ENCODE measurements around the gene CCDC92. TPM values are rescaled to one million over a fixed set of nuclear protein-coding genes. Genes with fewer than 3 reads are reported as not detected.
"Not testable (repeated sequence)": the region's sequence is repeated elsewhere in the genome, so short reads cannot be mapped to it uniquely, and the experiment has no call there.

Gene CCDC92
- total and polyA plus RNA-seq, 2 donors, result 9.1 to 49.8 TPM

DNA sequence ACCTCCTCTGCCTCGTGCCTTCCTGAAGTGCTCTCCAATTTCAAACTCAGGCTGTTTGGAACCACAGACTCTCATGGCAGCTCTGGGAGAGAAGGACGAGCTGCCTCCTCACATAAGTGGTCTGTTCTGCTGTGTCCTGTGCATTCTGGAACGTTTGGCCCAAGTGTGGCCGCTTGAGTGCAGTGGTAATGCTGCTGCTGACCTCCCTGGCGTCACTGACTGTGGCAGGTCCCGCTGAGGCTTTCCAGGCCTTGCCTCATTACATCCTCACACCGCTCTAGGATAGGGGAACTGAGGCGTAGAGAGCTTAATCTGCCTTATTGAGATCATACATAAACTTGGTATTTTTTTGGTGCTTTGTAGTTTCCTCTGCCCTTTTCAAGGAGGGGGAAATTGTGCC is 14.2 kb downstream of the CCDC92 start:
- Histone ChIP-seq H3K27ac (ENCODE audit: low read depth) (no peak overlapping the region), H3K36me3 (ENCODE audit: insufficient read depth) (no peaks in the 10 kb centered on the region), H3K4me1 (ENCODE audit: insufficient read depth) (no peaks in the 10 kb centered on the region), H3K4me3 (ENCODE audit: low read depth, low read length) (no peak overlapping the region)
- no peak for DNase-seq (ENCODE audit: extremely low spot score)
- WGBS, result 74% methylated on average over 8 of the region's 8 CpGs

DNA sequence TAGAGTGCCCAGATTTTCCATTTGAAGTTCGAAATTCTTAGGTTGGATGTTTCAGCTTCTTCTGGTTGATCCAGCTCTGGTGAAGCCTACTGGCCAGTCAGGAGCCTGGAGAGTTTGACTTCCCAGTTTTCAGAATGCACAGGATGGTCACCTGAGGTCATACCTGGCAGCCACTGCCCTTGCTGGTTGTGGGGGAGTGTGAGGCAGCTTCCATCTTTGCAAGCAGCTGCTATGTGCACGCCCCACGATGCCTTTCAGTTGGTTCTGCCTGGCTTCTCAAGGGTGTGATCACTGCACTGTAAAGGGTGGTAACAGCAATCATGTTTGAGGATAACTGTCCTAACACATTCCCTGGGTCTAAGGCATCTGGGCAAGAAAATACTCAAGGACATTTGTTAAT is 15.4 kb downstream of the CCDC92 start:
- DNase-seq (ENCODE audit: extremely low spot score), result no peak
- WGBS, result 91% methylated on average over 3 of the region's 3 CpGs
- H3K4me3 ChIP-seq (ENCODE audit: low read depth, low read length), result no peak overlapping the region

DNA sequence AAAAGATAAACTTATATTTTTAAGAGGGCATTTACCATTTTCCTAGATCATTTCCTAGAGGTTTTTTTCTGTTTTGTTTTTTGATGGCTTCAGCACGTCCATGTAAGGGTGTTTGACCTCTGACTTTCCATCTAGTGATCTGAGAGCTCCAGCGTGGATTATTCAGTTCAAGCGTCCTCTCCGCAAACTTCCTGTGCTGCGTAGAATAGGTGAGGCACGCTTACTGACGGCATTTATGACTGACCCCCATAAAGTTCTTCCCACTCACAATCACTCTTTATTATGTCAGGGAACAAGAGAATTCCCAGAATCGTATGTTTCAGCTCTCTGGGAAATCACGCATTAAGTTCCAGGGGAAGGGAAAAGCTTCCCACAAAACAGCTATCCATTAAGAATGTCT is 16.4 kb downstream of the CCDC92 start:
- no peak for DNase-seq (ENCODE audit: extremely low spot score)
- H3K4me1 ChIP-seq (ENCODE audit: insufficient read depth), result no peaks in the 10 kb centered on the region
- H3K27ac ChIP-seq (ENCODE audit: low read depth), result no peak overlapping the region
- no peaks in the 10 kb centered on the region for H3K36me3 ChIP-seq (ENCODE audit: insufficient read depth)
- no peak overlapping the region for H3K4me3 ChIP-seq (ENCODE audit: low read depth, low read length)
- WGBS, result 84% methylated on average over 9 of the region's 9 CpGs

More for the DNA sequence above, 15.4 kb downstream of the CCDC92 start:
- no peak overlapping the region for H3K27ac ChIP-seq (ENCODE audit: low read depth)
- no peaks in the 10 kb centered on the region for H3K4me1 ChIP-seq (ENCODE audit: insufficient read depth)
- H3K36me3 ChIP-seq (ENCODE audit: insufficient read depth), result no peaks in the 10 kb centered on the region

DNA sequence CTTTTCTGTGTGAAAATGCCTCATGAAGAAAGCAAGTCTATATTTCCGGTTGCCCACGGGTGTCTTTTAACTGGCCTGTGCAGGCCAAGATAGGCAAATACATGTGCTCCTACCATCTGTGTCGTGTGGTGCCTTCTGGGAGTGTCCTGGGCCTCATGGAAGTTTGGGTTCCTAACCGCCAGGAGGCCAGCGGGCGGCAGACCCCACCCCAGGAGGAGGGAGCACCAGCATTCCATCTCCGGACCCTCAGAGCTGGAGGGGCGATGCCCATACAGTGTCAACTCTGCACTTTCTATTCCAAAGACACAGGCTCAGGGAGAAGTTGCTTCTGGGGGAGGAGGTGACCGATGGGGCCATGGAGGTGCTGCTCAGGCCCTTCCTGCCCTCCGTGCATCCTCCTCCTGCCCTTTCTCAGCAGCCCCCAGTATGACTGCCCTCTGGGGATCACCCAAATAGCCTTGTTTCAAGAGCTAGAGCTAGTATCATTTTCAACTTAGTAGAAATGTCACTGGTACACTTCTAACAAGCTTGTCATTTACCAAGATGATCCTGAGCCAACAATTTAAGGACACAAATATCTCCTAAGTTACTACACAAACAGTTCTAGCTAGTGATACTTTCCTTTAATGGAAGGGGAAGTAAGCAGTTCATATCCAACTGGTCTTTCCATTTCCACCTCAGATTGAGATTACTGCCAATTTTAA is 17.8 kb downstream of the CCDC92 start:
- Histone ChIP-seq H3K27ac (ENCODE audit: low read depth) (no peak overlapping the region), H3K36me3 (ENCODE audit: insufficient read depth) (no peaks in the 10 kb centered on the region), H3K4me3 (ENCODE audit: low read depth, low read length) (no peak overlapping the region), H3K4me1 (ENCODE audit: insufficient read depth) (no peaks in the 10 kb centered on the region)
- 93% methylated on average over 10 of the region's 10 CpGs for WGBS
- DNase-seq (ENCODE audit: extremely low spot score), result no peak

DNA sequence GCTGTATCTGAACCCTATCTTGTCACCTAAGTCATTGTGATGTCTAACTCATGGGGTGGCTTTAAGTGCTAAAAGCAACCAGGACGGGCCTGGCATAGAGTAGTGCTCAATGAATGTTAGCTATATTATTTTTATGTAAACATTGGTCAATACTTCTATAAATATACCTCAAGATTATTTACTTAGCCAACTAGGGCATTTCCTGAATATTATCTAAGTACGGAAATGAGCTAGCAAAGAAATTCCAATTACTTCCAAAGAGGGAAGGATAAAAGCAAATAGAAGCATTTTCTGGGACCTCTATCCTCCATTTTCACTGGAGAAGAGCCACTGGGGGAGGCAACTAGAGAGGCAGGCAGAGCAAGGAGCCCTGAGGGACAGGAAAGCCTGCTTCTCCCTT is 20.6 kb downstream of the CCDC92 start:
- no peaks in the 10 kb centered on the region for H3K36me3 ChIP-seq (ENCODE audit: insufficient read depth)
- no peak overlapping the region for H3K4me3 ChIP-seq (ENCODE audit: low read depth, low read length)
- 63% methylated on average over 2 of the region's 2 CpGs for WGBS
- no peaks in the 10 kb centered on the region for H3K4me1 ChIP-seq (ENCODE audit: insufficient read depth)
- no peak for DNase-seq (ENCODE audit: extremely low spot score)
- no peak overlapping the region for H3K27ac ChIP-seq (ENCODE audit: low read depth)

DNA sequence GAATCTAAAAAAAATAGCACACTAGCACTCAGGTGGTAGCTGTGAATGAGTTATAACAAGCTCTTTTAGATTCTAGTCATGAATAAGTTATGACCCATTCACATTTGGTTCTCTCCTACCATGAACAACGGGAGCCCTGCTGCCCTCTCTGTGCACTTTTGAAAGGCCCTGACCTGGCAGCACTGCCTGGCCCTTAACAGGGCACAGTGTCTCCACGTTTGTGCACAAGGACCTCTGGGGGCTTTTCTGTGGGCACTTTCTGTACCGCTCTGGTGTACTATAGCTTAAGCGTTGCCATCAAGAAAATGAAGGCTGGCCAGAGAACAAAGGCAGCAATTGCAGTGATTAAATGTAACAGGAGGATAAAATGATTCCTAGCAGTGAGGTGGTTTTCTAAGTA is 21.2 kb downstream of the CCDC92 start:
- Histone ChIP-seq H3K36me3 (ENCODE audit: insufficient read depth) (no peaks in the 10 kb centered on the region), H3K27ac (ENCODE audit: low read depth) (no peak overlapping the region), H3K4me1 (ENCODE audit: insufficient read depth) (no peaks in the 10 kb centered on the region), H3K4me3 (ENCODE audit: low read depth, low read length) (no peak overlapping the region)
- no peak for DNase-seq (ENCODE audit: extremely low spot score)
- 90% methylated on average over 4 of the region's 4 CpGs for WGBS

DNA sequence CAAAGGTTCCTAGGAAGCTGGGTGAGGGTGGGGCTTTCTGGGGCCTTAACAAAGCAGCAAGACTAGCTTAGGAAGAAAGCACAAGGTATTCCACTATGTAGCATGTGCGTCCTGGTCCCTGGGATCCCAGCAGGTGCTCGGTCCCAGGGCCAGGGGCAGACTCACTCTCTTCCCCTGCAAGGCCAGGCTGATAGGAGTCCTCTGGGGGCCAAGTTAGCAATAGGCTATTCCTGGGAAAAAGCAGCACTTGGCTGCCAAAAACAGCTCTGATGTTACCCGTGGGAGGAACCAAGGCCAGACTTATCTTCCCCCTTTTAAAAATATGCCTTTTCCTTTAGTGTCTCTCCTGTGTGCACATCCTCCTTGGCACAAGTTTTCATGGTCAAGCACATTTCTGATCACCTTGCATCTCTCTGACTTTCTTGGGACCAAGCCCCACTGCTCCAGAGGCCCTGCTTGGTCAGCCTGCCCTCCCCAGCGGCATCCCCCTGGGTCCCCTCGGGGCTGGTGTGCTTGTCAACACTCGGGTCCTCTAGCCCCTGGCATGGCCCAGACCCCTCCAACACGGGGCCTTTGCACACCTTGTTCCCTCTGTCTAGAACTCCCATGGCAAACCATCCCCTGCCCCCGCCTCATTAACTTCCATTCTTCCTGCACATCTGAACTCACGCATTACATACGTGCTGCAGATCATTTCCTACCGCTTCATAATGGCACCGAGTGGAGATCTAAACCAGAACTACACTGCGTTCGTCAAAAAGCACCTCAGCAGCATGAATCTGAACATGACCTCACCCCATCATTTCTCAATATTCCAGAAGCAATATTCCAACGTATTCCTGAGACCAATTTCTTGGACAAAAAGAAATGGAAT is 21.9 kb downstream of the CCDC92 start:
- H3K4me1 ChIP-seq (ENCODE audit: insufficient read depth), result no peaks in the 10 kb centered on the region
- no peaks in the 10 kb centered on the region for H3K36me3 ChIP-seq (ENCODE audit: insufficient read depth)

DNA sequence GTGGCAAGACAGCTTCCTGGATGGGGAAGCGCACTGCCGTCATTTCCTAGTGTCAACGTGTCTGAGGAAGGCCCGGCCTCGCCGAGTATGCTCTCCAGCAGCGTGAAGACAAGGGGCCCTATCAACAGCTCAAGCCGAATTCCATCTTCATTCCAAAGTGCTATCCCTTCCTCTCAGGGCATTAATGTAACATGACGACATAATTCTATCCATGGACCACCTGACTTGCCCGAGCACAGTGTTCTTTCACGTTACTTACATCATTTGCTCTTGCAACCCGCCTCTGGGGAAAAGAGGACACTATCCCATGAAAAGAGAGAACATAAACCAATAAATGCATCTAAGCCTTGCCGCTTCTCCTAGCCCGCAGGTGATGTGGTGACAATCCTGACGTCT is 22.9 kb downstream of the CCDC92 start:
- Histone ChIP-seq H3K36me3 (ENCODE audit: insufficient read depth) (no peaks in the 10 kb centered on the region), H3K4me3 (ENCODE audit: low read depth, low read length) (no peak overlapping the region), H3K27ac (ENCODE audit: low read depth) (no peak overlapping the region), H3K4me1 (ENCODE audit: insufficient read depth) (no peaks in the 10 kb centered on the region)
- 93% methylated on average over 15 of the region's 15 CpGs for WGBS
- DNase-seq (ENCODE audit: extremely low spot score), result no peak

More for the DNA sequence above, 21.9 kb downstream of the CCDC92 start:
- Histone ChIP-seq H3K27ac (ENCODE audit: low read depth) (no peak overlapping the region), H3K4me3 (ENCODE audit: low read depth, low read length) (no peak overlapping the region)
- no peak for DNase-seq (ENCODE audit: extremely low spot score)
- WGBS, result 91% methylated on average over 15 of the region's 15 CpGs

DNA sequence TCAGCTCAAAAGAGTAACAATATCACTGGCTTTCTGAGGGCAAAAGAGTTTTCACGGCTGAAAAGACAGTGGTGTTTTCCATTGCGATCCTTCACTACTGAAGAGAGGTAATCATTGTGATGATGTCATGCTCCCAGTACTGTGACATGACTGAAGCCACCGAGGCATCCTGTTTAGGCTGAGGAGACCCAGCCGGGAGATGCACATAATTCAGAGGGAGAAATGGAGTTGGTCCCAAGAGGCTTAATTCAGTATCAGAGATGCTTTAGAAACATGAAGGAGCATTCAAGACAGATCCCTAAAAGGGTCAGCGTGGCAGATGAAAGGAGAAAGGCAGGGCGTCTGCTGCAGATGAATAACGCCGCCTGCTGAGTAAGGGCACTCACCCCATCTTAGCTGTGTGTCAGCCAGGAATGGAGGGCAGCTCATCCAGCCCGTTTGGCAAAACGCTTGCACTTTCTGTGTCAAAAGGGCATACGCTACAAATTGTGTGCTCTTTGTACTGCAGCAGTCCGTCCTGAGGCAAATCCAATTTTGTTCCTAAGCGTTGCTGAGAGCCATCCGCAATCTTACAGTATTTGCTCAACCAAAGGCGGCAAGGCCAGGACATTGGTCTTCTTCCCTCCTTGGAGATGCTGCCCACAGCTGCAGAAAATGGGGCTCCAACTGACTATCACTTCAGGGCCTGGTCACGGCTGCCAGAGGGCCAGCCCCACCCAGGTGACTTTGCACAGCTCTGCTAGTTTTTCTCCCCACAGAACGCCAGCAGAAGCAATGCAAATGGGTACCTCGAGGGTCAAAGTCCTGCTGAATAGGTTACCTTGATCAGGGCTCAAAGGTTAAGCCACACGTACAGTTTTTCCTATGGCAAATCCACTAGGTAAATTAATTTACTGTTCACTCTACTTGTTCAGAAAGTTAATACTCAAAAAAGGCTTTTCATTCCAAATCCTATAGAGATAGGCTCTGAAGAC is 23.5 kb downstream of the CCDC92 start:
- H3K4me1 ChIP-seq (ENCODE audit: insufficient read depth), result no peaks in the 10 kb centered on the region
- 86% methylated on average over 19 of the region's 19 CpGs for WGBS
- no peak overlapping the region for H3K4me3 ChIP-seq (ENCODE audit: low read depth, low read length)
- DNase-seq (ENCODE audit: extremely low spot score), result no peak
- H3K27ac ChIP-seq (ENCODE audit: low read depth), result no peak overlapping the region
- H3K36me3 ChIP-seq (ENCODE audit: insufficient read depth), result no peaks in the 10 kb centered on the region

DNA sequence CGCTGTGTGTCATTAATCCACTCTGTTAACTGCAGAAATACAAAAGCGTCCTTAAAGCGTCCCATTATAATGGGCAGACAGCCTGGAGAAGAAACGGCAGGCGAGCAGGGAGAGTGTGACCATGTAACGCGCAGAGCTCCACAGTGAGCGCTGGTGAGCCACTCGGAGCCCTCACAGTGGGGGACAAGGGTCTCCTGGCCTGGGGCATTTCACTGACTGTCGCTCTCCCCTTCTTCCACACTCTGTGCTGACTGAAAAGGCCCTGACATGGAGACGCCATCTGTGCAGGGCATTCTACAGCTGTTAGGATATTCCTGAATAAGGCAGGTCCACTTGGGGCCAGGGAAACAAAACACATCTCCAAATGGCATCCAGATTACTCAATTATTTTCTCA is 24.2 kb downstream of the CCDC92 start:
- DNase-seq (ENCODE audit: extremely low spot score), result no peak

DNA sequence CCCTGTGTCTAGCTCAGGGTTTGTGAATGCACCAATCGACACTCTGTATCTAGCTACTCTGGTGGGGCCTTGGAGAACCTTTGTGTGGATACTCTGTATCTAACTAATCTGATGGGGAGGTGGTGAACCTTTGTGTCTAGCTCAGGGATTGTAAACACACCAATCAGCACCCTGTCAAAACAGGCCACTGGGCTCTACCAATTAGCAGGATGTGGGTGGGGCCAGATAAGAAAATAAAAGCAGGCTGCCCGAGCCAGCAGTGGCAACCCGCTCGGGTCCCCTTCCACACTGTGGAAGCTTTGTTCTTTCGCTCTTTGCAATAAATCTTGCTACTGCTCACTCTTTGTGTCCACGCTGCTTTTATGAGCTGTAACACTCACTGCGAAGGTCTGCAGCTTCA is 25.1 kb downstream of the CCDC92 start:
- WGBS, result 83% methylated on average over 7 of the region's 7 CpGs
- DNase-seq (ENCODE audit: extremely low spot score); H3K36me3 ChIP-seq (ENCODE audit: insufficient read depth); H3K4me1 ChIP-seq (ENCODE audit: insufficient read depth); H3K4me3 ChIP-seq (ENCODE audit: low read depth, low read length); H3K27ac ChIP-seq (ENCODE audit: low read depth): not testable (repeated sequence)

More for the DNA sequence above, 24.2 kb downstream of the CCDC92 start:
- H3K4me1 ChIP-seq (ENCODE audit: insufficient read depth), result no peaks in the 10 kb centered on the region
- no peak overlapping the region for H3K27ac ChIP-seq (ENCODE audit: low read depth)
- H3K4me3 ChIP-seq (ENCODE audit: low read depth, low read length), result no peak overlapping the region
- 95% methylated on average over 11 of the region's 11 CpGs for WGBS
- H3K36me3 ChIP-seq (ENCODE audit: insufficient read depth), result no peaks in the 10 kb centered on the region

DNA sequence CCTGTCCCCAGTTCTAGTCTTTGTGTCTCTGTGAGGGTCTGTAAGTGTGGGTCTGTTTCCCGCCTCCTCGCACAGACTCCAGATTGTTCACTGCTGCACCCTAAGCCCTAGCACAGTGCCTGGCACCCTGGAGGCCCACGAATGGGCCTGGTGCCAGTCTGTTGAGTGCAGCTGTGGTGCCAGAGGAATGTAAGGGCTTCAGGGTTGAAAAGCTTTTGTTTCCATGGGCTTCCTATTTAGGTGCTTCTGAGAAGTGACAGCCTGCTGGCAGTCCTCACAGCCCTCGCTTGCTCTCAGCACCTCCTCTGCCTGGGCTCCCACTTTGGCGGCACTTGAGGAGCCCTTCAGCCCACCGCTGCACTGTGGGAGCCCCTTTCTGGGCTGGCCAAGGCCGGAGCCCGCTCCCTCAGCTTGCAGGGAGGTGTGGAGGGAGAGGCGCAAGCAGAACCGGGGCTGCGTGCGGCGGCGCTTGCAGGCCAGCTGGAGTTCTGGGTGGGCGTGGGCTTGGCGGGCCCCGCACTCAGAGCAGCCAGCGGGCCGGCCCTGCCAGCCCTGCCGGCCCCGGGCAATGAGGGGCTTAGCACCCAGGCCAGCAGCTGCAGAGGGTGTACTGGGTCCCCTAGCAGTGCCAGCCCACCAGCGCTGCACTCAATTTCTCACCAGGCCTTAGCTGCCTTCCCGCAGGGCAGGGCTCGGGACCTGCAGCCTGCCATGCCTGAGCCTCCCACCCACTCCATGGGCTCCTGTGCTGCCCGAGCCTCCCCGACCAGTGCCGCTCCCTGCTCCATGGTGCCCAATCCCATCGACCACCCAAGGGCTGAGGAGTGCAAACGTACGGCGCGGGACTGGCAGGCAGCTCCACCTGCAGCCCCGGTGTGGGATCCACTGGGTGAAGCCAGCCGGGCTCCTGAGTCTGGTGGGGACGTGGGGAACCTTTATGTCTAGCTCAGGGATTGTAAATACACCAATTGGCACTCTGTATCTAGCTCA is 25.8 kb downstream of the CCDC92 start:
- H3K27ac ChIP-seq (ENCODE audit: low read depth); H3K36me3 ChIP-seq (ENCODE audit: insufficient read depth); H3K4me1 ChIP-seq (ENCODE audit: insufficient read depth); DNase-seq (ENCODE audit: extremely low spot score); H3K4me3 ChIP-seq (ENCODE audit: low read depth, low read length): not testable (repeated sequence)
- WGBS, result 94% methylated on average over 35 of the region's 35 CpGs
